CD4-positive, CD25-positive, alpha-beta regulatory T cell (primary cell): ENCODE data around the gene LHX2. TPM values are rescaled to one million over a fixed set of nuclear protein-coding genes. Genes with fewer than 3 reads are reported as not detected.
"Not testable (repeated sequence)": the region's sequence is repeated elsewhere in the genome, so short reads cannot be mapped to it uniquely, and the experiment has no call there.

Source experiments
- ATAC-seq, 2 donors: fragments of 150-1000 bp; cut with Tn5 transposase; one replicate each; pipeline ENCODE4 v1.10.0; 2021; ENCODE audit warnings: low read depth in 2 of 2, moderate number of reproducible peaks in 2 of 2, moderate library complexity in 1 of 2
- DNase-seq, 3 donors: peaks; one replicate each; pipeline versions ENCODE4 v3.0.0 to v3.0.0-alpha.2; 2012 to 2022; ENCODE audit warnings: mixed read lengths in 1 of 3
- H3K27ac ChIP-seq: one replicate; pipeline ENCODE4 v1.7.0; 2013; ENCODE audit warnings: mild to moderate bottlenecking, low read length; ENCODE audit not compliant: insufficient read depth, poor library complexity, severe bottlenecking
- H3K27me3 ChIP-seq: one replicate; pipeline ENCODE4 v1.7.0; 2013; ENCODE audit warnings: low read length; ENCODE audit not compliant: control insufficient read depth, insufficient read depth
- H3K36me3 ChIP-seq: one replicate; pipeline ENCODE4 v1.7.0; 2013; ENCODE audit warnings: mild to moderate bottlenecking, low read length, moderate library complexity; ENCODE audit not compliant: control insufficient read depth, insufficient read depth
- H3K4me1 ChIP-seq: 2 replicates; pipeline ENCODE4 v1.7.0; 2013; ENCODE audit warnings: mild to moderate bottlenecking, low read length; ENCODE audit not compliant: insufficient read depth, control insufficient read depth, poor library complexity, severe bottlenecking
- H3K4me3 ChIP-seq: one replicate; pipeline ENCODE4 v1.7.0; 2013; ENCODE audit warnings: low read depth, mild to moderate bottlenecking, low read length, moderate library complexity
- H3K9me3 ChIP-seq, 2 experiments: 1 replicate in 1 of 2; 2 replicates in 1 of 2; pipeline ENCODE4 v1.7.0; 2013; ENCODE audit warnings: low read length in 2 of 2, mild to moderate bottlenecking in 1 of 2, moderate library complexity in 1 of 2; ENCODE audit not compliant: control insufficient read depth in 2 of 2
- H3K27ac Mint-ChIP-seq, 3 donors: one replicate each; pipeline ENCODE4 v1.8.0; 2020 to 2022; ENCODE audit warnings: mild to moderate bottlenecking in 3 of 3, mixed read lengths in 3 of 3, moderate library complexity in 2 of 3
- H3K27me3 Mint-ChIP-seq: one replicate; pipeline ENCODE4 v1.8.0; 2022; ENCODE audit warnings: mild to moderate bottlenecking, mixed read lengths
- H3K36me3 Mint-ChIP-seq: one replicate; pipeline ENCODE4 v1.8.0; 2020; ENCODE audit warnings: mixed read lengths
- H3K4me1 Mint-ChIP-seq, 4 donors: one replicate each; pipeline ENCODE4 v1.8.0; 2020 to 2022; ENCODE audit warnings: mixed read lengths in 4 of 4, mild to moderate bottlenecking in 1 of 4
- H3K4me3 Mint-ChIP-seq, 4 donors: one replicate each; pipeline ENCODE4 v1.8.0; 2020 to 2022; ENCODE audit warnings: mild to moderate bottlenecking in 4 of 4, mixed read lengths in 4 of 4, moderate library complexity in 3 of 4
- H3K9me3 Mint-ChIP-seq, 7 donors: one replicate each; pipeline ENCODE4 v1.8.0; 2020 to 2022; ENCODE audit warnings: mixed read lengths in 7 of 7, mild to moderate bottlenecking in 3 of 7, moderate library complexity in 2 of 7
- polyA plus RNA-seq, 4 donors: library from polyadenylated mRNA; unstranded; fragments of 300-500 nt; fragmentation: Illumina TruSeq; gene quantifications; one replicate each; pipeline ENCODE4 v1.2.3, GENCODE V29; 2021
- total RNA-seq: library from RNA; stranded (reverse); gene quantifications from one replicate; pipeline ENCODE4 v1.2.3, GENCODE V29; 2022

The LHX2 gene
- total and polyA plus RNA-seq, 5 donors from 2014 or later, result not detected

DNA sequence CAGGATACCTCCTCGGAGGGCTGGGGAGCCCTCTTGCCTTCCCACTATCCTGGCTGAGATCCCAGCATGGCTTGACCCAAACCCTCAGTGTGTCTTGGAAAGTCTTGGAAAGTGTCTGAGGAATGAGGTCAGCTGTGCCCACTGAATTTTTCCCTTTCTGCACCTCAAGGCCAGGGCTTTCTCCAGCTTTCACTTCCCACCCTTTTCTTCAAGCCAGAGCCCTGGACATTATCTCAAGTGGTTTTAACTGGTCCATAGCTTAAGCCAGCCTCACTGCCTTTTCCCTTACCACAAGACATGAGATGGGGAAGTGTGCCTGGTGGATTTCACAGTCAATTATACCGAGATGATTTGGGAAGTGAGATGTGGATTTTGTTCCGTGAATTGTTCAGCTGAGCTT is 35.7 kb upstream of the LHX2 start:
- H3K9me3 ChIP-seq, result no peaks in the 10 kb centered on the region
- no peak for DNase-seq
- peaks cover 2% of the 10 kb centered on the region for H3K27me3 ChIP-seq
- H3K27ac ChIP-seq, result no peak overlapping the region
- Mint-ChIP-seq H3K27me3 (peaks cover 22% of the 10 kb centered on the region), H3K36me3 (no peaks in the 10 kb centered on the region), H3K4me1 (no peaks in the 10 kb centered on the region), H3K4me3 (no peak overlapping the region), H3K27ac (no peak overlapping the region), H3K9me3 (peaks cover 0 to 6% (median 0%) of the 10 kb centered on the region in 7 donors)
- no peak for ATAC-seq
- H3K36me3 ChIP-seq, result no peaks in the 10 kb centered on the region
- no peak overlapping the region for H3K4me3 ChIP-seq
- no peaks in the 10 kb centered on the region for H3K4me1 ChIP-seq

DNA sequence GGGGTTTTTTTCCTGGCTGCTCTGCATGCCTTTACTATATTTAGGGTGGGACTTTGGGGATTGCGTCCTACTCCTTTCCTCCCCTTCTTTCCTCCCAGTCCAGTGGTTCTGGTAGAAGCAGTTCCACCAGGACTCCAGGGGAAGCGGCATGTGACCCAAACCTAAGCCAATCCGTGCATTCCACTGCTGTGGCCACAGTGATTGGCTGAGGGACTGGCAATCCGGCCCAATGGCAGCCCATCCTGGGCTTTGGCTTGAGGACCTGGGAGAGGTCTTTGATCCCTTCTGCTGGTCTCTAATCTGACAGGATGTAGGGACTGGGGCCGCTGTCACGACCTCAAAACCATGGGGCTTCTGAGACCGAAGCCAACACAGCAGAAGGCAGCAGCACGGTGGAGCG is 35.0 kb upstream of the LHX2 start:
- not testable (repeated sequence) for H3K9me3 Mint-ChIP-seq

DNA sequence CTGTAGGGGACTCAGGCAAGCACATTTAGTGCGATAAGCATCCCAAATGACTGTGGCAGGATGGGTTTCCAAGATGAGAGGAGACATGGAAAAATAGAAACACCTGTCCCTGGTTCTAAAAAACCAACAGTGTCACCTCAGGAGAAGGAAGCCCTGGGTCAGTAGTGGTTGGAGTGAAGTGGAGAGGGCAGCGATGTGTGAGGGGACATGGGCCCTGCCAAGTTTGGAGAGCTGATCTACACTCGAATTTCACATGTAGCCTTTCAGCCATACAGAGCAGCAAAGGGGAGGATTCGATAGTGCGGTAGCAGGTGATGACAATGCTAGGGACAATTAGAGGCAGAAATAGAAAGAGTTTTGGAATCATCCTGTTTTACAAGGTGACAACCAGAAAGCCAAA is 32.6 kb upstream of the LHX2 start:
- Mint-ChIP-seq H3K27me3 (peaks cover 30% of the 10 kb centered on the region), H3K4me3 (no peak overlapping the region), H3K27ac (no peak overlapping the region), H3K9me3 (peaks cover 0 to 6% (median 0%) of the 10 kb centered on the region in 7 donors), H3K36me3 (no peaks in the 10 kb centered on the region), H3K4me1 (no peaks in the 10 kb centered on the region)
- Histone ChIP-seq H3K27me3 (peaks cover 2% of the 10 kb centered on the region), H3K4me3 (no peak overlapping the region), H3K4me1 (no peaks in the 10 kb centered on the region), H3K27ac (no peak overlapping the region), H3K36me3 (no peaks in the 10 kb centered on the region), H3K9me3 (no peaks in the 10 kb centered on the region)
- DNase-seq (no peak), ATAC-seq (no peak)

More for the DNA sequence above, 35.0 kb upstream of the LHX2 start:
- DNase-seq, H3K36me3 ChIP-seq, H3K4me1 Mint-ChIP-seq, ATAC-seq, H3K4me3 ChIP-seq, H3K36me3 Mint-ChIP-seq, H3K4me1 ChIP-seq, H3K9me3 ChIP-seq, H3K4me3 Mint-ChIP-seq, H3K27ac Mint-ChIP-seq, H3K27me3 ChIP-seq, H3K27ac ChIP-seq: not testable (repeated sequence)
- peaks cover 29% of the 10 kb centered on the region for H3K27me3 Mint-ChIP-seq

DNA sequence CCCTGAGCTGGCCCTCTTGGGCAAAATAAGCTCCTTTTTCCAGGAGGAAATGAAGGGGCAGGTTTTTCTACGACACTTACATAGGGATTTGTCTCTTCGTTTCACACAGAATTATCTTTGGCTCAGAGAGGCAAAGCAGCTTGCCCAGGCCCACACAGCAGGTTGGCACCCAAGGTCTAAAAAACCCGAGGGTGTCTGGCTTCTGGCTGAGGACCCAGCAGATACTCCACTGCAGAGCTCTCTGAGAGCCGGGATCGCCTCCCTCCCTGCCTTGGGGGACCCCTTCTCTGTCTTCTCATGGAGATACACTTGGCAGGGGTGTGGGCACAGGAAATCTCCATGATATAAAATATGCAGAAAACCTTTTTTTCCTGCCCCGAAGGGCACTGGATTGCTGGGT is 29.0 kb upstream of the LHX2 start:
- Histone ChIP-seq H3K27me3 (peaks cover 4% of the 10 kb centered on the region), H3K36me3 (no peaks in the 10 kb centered on the region), H3K4me1 (no peaks in the 10 kb centered on the region), H3K9me3 (no peaks in the 10 kb centered on the region), H3K4me3 (no peak overlapping the region), H3K27ac (no peak overlapping the region)
- H3K27ac Mint-ChIP-seq, result no peak overlapping the region
- ATAC-seq (no peak), DNase-seq (no peak)
- H3K36me3 Mint-ChIP-seq, result no peaks in the 10 kb centered on the region
- H3K4me1 Mint-ChIP-seq, result no peaks in the 10 kb centered on the region
- H3K27me3 Mint-ChIP-seq, result peaks cover 30% of the 10 kb centered on the region
- no peak overlapping the region for H3K4me3 Mint-ChIP-seq
- no peaks in the 10 kb centered on the region for H3K9me3 Mint-ChIP-seq

DNA sequence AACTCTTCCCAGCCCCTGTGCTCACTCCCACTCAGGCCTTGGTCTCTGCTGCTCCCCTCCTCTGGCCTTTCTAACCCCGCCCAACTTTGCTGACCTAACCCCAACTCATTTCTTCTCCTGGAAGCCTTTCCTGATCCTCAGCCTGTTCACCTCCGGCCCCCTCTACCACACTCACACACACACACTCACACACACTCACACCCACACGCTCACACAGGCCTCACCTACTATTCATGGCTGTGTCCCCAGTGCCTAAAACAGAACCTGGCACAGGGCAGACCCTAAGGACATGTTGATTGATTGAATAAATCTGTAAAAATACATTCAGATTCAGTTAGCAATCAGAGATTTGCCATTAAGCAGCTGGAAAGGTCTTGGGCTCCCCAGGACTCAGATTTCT is 28.5 kb upstream of the LHX2 start:
- H3K27ac Mint-ChIP-seq, result peak overlapping the region in 1 of 3 donors; percentile 82
- H3K27me3 Mint-ChIP-seq, result peaks cover 30% of the 10 kb centered on the region
- no peaks in the 10 kb centered on the region for H3K36me3 Mint-ChIP-seq
- no peak overlapping the region for H3K4me3 ChIP-seq
- H3K4me1 Mint-ChIP-seq, result no peaks in the 10 kb centered on the region
- H3K27me3 ChIP-seq, result peaks cover 4% of the 10 kb centered on the region
- H3K9me3 Mint-ChIP-seq, result no peaks in the 10 kb centered on the region
- no peaks in the 10 kb centered on the region for H3K9me3 ChIP-seq
- DNase-seq (no peak), ATAC-seq (no peak)
- no peaks in the 10 kb centered on the region for H3K4me1 ChIP-seq
- no peak overlapping the region for H3K4me3 Mint-ChIP-seq
- no peak overlapping the region for H3K27ac ChIP-seq
- no peaks in the 10 kb centered on the region for H3K36me3 ChIP-seq

DNA sequence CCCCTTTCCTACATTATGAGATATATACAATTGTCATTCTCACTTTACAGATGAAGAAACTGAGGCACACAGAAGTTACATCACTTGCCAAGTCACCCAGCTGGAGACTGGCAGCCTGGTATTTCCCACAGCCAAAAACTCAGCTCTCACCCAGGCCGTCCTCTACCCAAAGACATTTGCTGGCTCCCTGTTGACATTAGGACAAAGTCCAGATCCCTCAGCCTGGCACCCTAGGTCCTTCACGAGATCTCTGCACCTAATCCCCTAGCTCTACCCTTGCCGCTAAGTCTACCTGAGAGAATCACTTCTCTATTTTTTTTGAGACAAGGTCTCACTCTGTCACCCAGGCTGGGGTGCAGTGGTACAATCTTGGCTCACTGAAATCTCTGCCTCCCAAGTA is 26.8 kb upstream of the LHX2 start:
- H3K4me1 Mint-ChIP-seq, result no peaks in the 10 kb centered on the region
- Histone ChIP-seq H3K36me3 (no peaks in the 10 kb centered on the region), H3K4me3 (no peak overlapping the region), H3K27ac (no peak overlapping the region), H3K27me3 (peaks cover 2% of the 10 kb centered on the region), H3K9me3 (no peaks in the 10 kb centered on the region), H3K4me1 (no peaks in the 10 kb centered on the region)
- no peak for DNase-seq
- ATAC-seq, result no peak
- H3K36me3 Mint-ChIP-seq, result no peaks in the 10 kb centered on the region
- no peak overlapping the region for H3K27ac Mint-ChIP-seq
- H3K4me3 Mint-ChIP-seq, result no peak overlapping the region
- H3K9me3 Mint-ChIP-seq, result no peaks in the 10 kb centered on the region
- peaks cover 23% of the 10 kb centered on the region for H3K27me3 Mint-ChIP-seq

DNA sequence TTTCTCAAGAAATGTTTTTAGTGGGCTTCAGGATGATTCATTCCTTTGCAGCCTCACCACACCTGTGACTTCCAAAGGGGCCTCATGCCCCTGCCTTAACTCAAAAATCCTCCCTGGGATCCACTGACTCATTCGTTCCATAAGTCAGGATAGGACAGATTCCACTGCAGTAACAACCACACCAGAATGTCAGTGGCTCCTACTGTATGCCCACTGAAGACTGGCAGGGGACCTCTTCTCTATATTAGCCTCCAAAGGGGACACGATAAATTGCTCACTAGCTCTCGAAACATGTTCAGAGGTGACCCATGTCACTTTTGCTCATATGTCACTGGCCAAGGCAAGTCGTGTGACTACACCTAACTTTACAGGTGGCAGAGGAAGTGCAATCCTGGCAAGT is 25.7 kb upstream of the LHX2 start:
- H3K4me1 ChIP-seq, result no peaks in the 10 kb centered on the region
- H3K27ac ChIP-seq, result no peak overlapping the region
- Mint-ChIP-seq H3K4me1 (no peaks in the 10 kb centered on the region), H3K27ac (peak overlapping the region in 1 of 3 donors; percentile 87), H3K36me3 (no peaks in the 10 kb centered on the region), H3K9me3 (peaks cover 0 to 2% (median 0%) of the 10 kb centered on the region in 7 donors), H3K4me3 (no peak overlapping the region), H3K27me3 (peaks cover 12% of the 10 kb centered on the region)
- no peak overlapping the region for H3K4me3 ChIP-seq
- DNase-seq (no peak), ATAC-seq (no peak)
- H3K27me3 ChIP-seq, result peaks cover 2% of the 10 kb centered on the region
- H3K36me3 ChIP-seq, result no peaks in the 10 kb centered on the region
- no peaks in the 10 kb centered on the region for H3K9me3 ChIP-seq

DNA sequence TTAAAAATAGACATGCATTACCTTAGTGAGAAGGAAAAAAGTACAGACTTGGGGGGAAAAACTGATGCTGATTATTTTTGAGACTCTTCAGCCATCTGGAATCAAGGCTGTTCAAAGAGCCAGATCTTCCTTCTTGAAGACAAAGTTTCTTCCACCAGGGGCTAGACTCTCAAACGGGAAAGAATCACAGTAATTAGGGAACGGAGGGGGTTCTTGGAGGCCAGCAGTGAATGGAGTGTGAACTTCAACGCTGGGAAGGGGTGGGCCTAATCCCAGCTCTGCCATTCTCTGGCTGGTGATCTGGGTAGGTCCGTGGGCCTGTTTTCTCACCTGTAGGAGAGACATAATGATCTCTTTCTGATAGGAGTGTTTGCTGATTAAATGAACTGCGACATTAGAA is 21.1 kb upstream of the LHX2 start:
- Histone ChIP-seq H3K9me3 (no peaks in the 10 kb centered on the region), H3K36me3 (no peaks in the 10 kb centered on the region), H3K4me3 (no peak overlapping the region), H3K27me3 (no peaks in the 10 kb centered on the region), H3K4me1 (no peaks in the 10 kb centered on the region), H3K27ac (no peak overlapping the region)
- H3K36me3 Mint-ChIP-seq, result no peaks in the 10 kb centered on the region
- DNase-seq (no peak), ATAC-seq (no peak)
- H3K27me3 Mint-ChIP-seq, result peaks cover 15% of the 10 kb centered on the region
- H3K4me1 Mint-ChIP-seq, result no peaks in the 10 kb centered on the region
- no peak overlapping the region for H3K27ac Mint-ChIP-seq
- H3K4me3 Mint-ChIP-seq, result no peak overlapping the region
- H3K9me3 Mint-ChIP-seq, result peaks cover 0 to 2% (median 0%) of the 10 kb centered on the region in 7 donors
